CMK (cell line): ENCODE results near the gene MAN1C1.
"Not testable (repeated sequence)": the region's sequence is repeated elsewhere in the genome, so short reads cannot be mapped to it uniquely, and the experiment has no call there.

Experiments
- DNase-seq: peaks from one replicate; pipeline ENCODE4 v3.0.0-alpha.2; 2010; ENCODE audit warnings: low read depth

The MAN1C1 gene

GRCh38 chr1:25634896-25635295 is 18.3 kb downstream of the MAN1C1 start:
- DNase-seq = no peak

- DNase-seq = not testable (repeated sequence)
Measured at GRCh38 chr1:25636141-25636540, 19.6 kb downstream of the MAN1C1 start.

- DNase-seq = no peak
Measured at GRCh38 chr1:25640646-25641328, 24.2 kb downstream of the MAN1C1 start.

- DNase-seq = no peak
Measured at GRCh38 chr1:25641329-25641725, 24.7 kb downstream of the MAN1C1 start.

- no peak for DNase-seq
Measured at GRCh38 chr1:25641931-25642573, 25.5 kb downstream of the MAN1C1 start.

- DNase-seq = no peak
Measured at GRCh38 chr1:25642574-25643108, 26.1 kb downstream of the MAN1C1 start.

- no peak for DNase-seq
Measured at GRCh38 chr1:25643929-25644328, 27.3 kb downstream of the MAN1C1 start.

- DNase-seq = no peak
Measured at GRCh38 chr1:25644962-25645361, 28.4 kb downstream of the MAN1C1 start.

- DNase-seq = no peak
Measured at GRCh38 chr1:25645637-25646400, 29.2 kb downstream of the MAN1C1 start.

- no peak for DNase-seq
Measured at GRCh38 chr1:25647106-25647505, 30.5 kb downstream of the MAN1C1 start.

GRCh38 chr1:25647863-25648262 is 31.3 kb downstream of the MAN1C1 start:
- DNase-seq = no peak

GRCh38 chr1:25648681-25649440 is 32.3 kb downstream of the MAN1C1 start:
- no peak for DNase-seq

GRCh38 chr1:25649505-25650288 is 33.1 kb downstream of the MAN1C1 start:
- DNase-seq = no peak

- no peak for DNase-seq
Measured at GRCh38 chr1:25650289-25650576, 33.6 kb downstream of the MAN1C1 start.

GRCh38 chr1:25651036-25651640 is 34.5 kb downstream of the MAN1C1 start:
- DNase-seq = no peak

GRCh38 chr1:25651824-25652741 is 35.5 kb downstream of the MAN1C1 start:
- DNase-seq = no peak

GRCh38 chr1:25653558-25653957 is 37.0 kb downstream of the MAN1C1 start:
- DNase-seq = no peak

GRCh38 chr1:25654109-25654660 is 37.6 kb downstream of the MAN1C1 start:
- no peak for DNase-seq

GRCh38 chr1:25657121-25657882 is 40.7 kb downstream of the MAN1C1 start:
- DNase-seq = peak; percentile 15
